D721Med (cell line): Measurements from ENCODE around the gene BRINP3.

ENCODE experiments used
- DNase-seq: peaks from one replicate; pipeline ENCODE4 v3.0.0; 2011; ENCODE audit warnings: low spot score; ENCODE audit not compliant: insufficient read length
- FAIRE-seq: peaks from 2 replicates; lab custom pipeline; 2011; peaks lifted over from hg19 to GRCh38; lab: Jason Lieb, UNC
- CTCF ChIP-seq: IDR thresholded peaks from 2 replicates; pipeline ENCODE4 v1.5.1; 2012; ENCODE audit warnings: mild to moderate bottlenecking, control low read depth; ENCODE audit not compliant: insufficient read depth; ENCODE audit errors: missing control alignments

Gene BRINP3

GRCh38 chr1:190273161-190273560 is 204.5 kb downstream of the BRINP3 start:
- FAIRE-seq = peak; percentile 92
- no peak for DNase-seq
- TF ChIP-seq CTCF = no peak

DNA sequence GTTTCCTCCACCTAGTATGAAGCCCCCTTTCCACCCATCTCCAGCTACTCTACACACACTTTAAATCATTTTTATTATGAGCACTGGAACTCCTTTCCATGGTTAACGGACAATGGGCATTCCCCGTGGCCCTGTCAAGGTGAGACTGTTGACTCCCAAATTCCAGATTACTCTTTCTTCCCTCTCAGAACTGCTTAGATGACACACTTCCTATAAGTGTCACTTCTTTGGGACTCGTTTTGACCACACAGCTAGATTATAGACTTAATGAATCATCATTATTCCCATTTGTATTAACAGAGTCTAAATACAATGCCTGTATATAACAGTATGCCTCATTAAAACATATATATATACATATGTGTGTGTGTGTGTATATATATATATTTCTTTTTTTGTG is 215.1 kb downstream of the BRINP3 start:
- FAIRE-seq (peak; percentile 63), DNase-seq (no peak)
- TF ChIP-seq CTCF = no peak

- no peak for DNase-seq
- no peak for FAIRE-seq
- TF ChIP-seq CTCF = no peak
Measured at GRCh38 chr1:190259424-190259823, 218.2 kb downstream of the BRINP3 start.

DNA sequence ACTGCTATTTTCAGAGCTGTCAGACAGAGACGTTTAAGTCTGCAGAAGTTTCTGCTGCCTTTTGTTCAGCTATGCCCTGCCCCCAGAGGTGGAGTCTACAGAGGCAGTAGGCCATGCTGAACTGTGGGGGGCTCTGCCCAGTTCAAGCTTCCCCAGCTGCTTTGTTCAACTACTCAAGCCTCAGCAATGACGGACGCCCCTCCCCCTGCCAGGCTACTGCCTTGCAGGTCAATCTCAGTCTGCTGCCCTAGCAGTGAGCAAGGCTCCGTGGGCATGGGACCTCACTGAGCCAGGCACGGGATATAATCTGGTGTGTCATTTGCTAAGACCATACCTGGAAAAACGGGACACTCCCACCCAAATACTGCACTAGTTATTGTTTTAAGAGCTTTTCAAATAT is 219.7 kb downstream of the BRINP3 start:
- DNase-seq = no peak
- FAIRE-seq = no peak
- no peak for TF ChIP-seq CTCF

DNA sequence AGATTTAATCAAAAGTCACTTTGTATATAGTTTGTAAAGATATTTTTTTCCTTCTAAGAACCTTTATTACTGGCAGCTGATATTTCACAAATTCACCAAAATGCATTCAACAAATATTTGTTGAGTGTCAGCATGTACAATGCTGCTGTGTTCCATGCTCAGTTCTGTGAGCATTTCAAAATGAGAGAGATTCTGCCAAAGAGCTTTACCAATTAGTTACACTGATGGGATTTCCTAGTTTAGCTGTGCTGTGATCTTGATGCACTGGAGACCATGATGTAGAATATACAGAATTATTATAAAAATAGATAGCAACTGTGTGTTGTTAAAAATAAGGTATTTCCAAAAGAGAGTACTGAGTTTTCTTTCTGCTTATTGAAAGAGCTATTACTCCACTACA is 225.6 kb downstream of the BRINP3 start:
- DNase-seq = no peak
- FAIRE-seq = no peak
- no peak for TF ChIP-seq CTCF

- TF ChIP-seq CTCF = no peak
- FAIRE-seq (peak; percentile 6), DNase-seq (no peak)
Measured at GRCh38 chr1:190250368-190250767, 227.3 kb downstream of the BRINP3 start.

GRCh38 chr1:190244406-190244805 is 233.3 kb downstream of the BRINP3 start:
- TF ChIP-seq CTCF = no peak
- DNase-seq = no peak
- peak; percentile 25 for FAIRE-seq
